ENCODE measurements around the gene FOXP3.

DNA sequence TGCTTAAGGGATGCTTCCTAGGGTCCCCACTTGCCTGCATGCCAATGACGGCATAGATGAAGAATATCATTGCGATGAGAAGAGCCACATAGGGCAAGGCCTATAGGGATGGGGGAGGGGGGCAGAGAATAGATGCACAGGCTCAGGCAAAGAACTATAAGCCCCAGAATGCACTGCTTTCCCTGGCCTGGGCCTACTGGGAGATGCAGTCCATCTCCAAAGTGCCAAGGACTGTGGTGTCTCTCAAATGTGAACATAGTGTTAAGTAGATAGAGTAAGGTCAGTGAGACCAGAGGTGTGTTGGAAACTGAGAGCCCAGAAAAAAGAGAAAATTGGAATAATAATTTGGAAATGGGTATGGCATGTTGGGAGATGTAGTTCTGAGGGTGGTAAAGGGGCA is 52.3 kb downstream of the FOXP3 start:
- TF ChIP-seq CTCF (IDR thresholded peaks at IDR 0.05) (no peak), POLR2A (IDR thresholded peaks at IDR 0.05) (no peak)

All from uterus (tissue), 2 donors.